ENCODE data around the gene ARMC9.

Gene ARMC9

GRCh38 chr2:231227310-231228162 is 29.1 kb downstream of the ARMC9 start:
- TF ChIP-seq CTCF (IDR thresholded peaks at IDR 0.05; ENCODE audit: insufficient read depth, missing control alignments) = peak; percentile 61
- DNase-seq (ENCODE audit: insufficient read length, low spot score) = peak; percentile 71
- FAIRE-seq = peak; percentile 61

GRCh38 chr2:231228223-231228622 is 29.8 kb downstream of the ARMC9 start:
- TF ChIP-seq CTCF (IDR thresholded peaks at IDR 0.05; ENCODE audit: insufficient read depth, missing control alignments) = no peak
- no peak for FAIRE-seq
- DNase-seq (ENCODE audit: insufficient read length, low spot score) = no peak

- DNase-seq (ENCODE audit: insufficient read length, low spot score) (no peak), FAIRE-seq (no peak)
- no peak for TF ChIP-seq CTCF (IDR thresholded peaks at IDR 0.05; ENCODE audit: insufficient read depth, missing control alignments)
Observed at GRCh38 chr2:231228974-231229529, 30.6 kb downstream of the ARMC9 start.

GRCh38 chr2:231235217-231235616 is 36.8 kb downstream of the ARMC9 start:
- FAIRE-seq (no peak), DNase-seq (ENCODE audit: insufficient read length, low spot score) (no peak)

GRCh38 chr2:231238689-231239088 is 40.3 kb downstream of the ARMC9 start:
- TF ChIP-seq CTCF (IDR thresholded peaks at IDR 0.05; ENCODE audit: insufficient read depth, missing control alignments) = no peak
- FAIRE-seq (no peak), DNase-seq (ENCODE audit: insufficient read length, low spot score) (no peak)

More at GRCh38 chr2:231235217-231235616, 36.8 kb downstream of the ARMC9 start:
- TF ChIP-seq CTCF (IDR thresholded peaks at IDR 0.05; ENCODE audit: insufficient read depth, missing control alignments) = no peak

- FAIRE-seq = no peak
- no peak for DNase-seq (ENCODE audit: insufficient read length, low spot score)
- TF ChIP-seq CTCF (IDR thresholded peaks at IDR 0.05; ENCODE audit: insufficient read depth, missing control alignments) = no peak
Observed at GRCh38 chr2:231239751-231240150, 41.3 kb downstream of the ARMC9 start.

Measured in D721Med (cell line).